Fibroblast of pulmonary artery (primary cell): ENCODE results near the gene SDCCAG8.

Source experiments
- DNase-seq: peaks from one replicate; pipeline ENCODE4 v3.0.0-alpha.2; 2010; ENCODE audit warnings: low read depth
- H3K4me3 ChIP-seq: replicated peaks from 2 replicates; pipeline ENCODE4 v1.5.1; 2011; ENCODE audit warnings: low read depth, mild to moderate bottlenecking, control low read depth, low read length, moderate library complexity
- TF ChIP-seq, protein P1 (sequence below): IDR thresholded peaks from 2 replicates; pipeline ENCODE4 v1.5.1; 2011; ENCODE audit warnings: mild to moderate bottlenecking, control low read depth, low read length, inconsistent platforms; ENCODE audit errors: missing control alignments

Gene SDCCAG8

DNA sequence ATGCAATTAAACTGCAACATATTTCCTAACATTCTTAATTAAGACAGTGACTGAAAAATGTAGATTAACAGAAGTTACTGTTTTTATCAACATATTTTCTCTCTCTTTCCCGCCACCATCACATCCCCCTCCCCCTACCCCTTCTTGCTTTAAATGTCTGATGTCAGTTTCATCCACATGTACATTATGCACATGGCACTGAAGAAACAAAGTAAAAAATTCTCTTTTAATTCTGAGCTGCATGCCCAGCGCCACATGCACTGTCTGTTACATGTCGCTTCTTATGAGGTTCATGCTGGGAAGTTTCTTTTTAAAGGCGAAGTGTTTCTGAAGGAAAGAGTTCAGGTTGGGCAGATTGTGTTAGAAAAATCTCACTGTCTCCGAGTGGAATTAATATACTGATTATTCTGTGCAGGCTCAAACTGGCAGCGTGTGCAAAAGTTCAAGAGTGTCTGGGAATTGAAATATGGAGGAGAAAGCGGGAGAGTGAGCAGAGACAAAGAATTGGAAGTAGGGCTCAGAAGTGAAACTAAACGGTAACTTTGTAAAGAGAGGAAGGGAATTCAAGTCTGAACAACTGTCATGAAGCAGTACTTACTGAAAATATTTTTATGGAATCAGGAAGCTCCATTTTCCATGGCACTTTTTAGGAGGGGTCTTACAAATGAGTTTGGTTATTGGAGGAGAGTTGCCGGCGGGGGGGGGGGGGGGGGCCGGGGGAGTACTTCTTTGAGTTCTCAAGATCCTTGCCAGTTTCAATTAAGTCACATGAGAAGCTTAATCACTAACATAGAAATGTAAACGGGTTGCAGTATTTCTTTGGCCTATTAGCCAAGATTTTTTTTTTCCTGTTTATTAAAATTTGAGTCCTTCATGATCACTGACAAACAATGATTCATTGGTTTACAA lies 217.6 kb downstream of the SDCCAG8 start:
- peak; percentile 55 for DNase-seq
- TF ChIP-seq, protein P1, sequence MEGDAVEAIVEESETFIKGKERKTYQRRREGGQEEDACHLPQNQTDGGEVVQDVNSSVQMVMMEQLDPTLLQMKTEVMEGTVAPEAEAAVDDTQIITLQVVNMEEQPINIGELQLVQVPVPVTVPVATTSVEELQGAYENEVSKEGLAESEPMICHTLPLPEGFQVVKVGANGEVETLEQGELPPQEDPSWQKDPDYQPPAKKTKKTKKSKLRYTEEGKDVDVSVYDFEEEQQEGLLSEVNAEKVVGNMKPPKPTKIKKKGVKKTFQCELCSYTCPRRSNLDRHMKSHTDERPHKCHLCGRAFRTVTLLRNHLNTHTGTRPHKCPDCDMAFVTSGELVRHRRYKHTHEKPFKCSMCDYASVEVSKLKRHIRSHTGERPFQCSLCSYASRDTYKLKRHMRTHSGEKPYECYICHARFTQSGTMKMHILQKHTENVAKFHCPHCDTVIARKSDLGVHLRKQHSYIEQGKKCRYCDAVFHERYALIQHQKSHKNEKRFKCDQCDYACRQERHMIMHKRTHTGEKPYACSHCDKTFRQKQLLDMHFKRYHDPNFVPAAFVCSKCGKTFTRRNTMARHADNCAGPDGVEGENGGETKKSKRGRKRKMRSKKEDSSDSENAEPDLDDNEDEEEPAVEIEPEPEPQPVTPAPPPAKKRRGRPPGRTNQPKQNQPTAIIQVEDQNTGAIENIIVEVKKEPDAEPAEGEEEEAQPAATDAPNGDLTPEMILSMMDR: no peak
- peak overlapping the region; percentile 45 for H3K4me3 ChIP-seq

DNA sequence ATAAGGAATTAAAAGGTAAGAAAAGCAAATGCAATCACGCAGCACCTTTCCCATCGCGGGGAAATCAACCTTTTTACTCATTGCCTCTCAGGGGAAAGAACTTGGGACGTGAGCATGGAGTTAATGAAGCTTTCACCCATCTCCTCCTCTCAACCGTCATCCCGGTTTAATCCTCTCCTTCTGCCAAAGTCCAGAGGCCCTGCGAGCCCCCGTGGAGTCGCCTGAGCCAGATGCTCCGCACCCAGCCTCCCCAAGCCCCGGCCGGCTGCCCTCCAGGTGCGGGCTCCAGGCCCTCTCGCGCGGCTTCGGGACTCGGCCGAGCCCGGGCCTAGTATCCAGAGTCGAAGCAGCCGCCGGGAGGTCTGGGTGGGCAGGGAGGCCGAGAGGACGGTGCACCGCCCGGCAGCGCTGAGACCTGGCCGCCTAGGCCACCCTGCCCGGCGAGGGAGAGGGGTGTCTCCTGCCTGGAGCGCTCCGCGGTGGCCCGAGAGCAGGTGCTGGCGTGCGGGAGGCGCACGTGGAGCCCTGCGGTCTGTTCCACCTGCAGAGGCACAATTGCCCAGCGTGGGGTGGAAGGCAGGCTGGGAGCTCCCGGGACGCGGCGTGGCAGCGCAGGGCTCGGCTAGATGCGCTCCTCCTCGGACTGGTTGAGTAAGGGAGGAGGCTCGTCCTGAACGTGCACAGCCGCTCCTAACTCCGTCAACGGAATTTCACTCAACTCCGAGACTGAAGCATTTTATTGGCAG lies 218.5 kb downstream of the SDCCAG8 start:
- DNase-seq: no peak
- TF ChIP-seq, protein P1: no peak
- H3K4me3 ChIP-seq: no peak overlapping the region

DNA sequence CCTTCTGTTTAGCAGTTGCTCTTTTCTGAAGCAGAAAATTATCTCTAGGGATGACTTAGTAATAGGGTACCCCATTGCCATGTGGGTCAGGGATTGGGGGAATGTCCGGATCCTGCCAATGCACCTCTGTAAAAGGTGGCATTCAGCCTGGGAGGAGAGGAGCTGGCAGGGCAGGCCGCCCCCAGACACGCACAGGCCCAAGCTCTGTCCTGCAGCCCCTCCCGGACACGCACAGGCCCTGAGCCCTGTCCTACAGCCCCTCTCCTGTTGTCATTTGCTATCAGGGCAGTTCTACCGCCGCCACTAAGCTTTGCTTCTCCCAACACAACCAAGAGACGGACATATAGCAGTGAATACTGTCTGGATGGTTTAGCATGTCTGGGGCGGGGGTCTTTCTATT lies 219.1 kb downstream of the SDCCAG8 start:
- TF ChIP-seq, protein P1: no peak
- DNase-seq: no peak
- H3K4me3 ChIP-seq: no peak overlapping the region

DNA sequence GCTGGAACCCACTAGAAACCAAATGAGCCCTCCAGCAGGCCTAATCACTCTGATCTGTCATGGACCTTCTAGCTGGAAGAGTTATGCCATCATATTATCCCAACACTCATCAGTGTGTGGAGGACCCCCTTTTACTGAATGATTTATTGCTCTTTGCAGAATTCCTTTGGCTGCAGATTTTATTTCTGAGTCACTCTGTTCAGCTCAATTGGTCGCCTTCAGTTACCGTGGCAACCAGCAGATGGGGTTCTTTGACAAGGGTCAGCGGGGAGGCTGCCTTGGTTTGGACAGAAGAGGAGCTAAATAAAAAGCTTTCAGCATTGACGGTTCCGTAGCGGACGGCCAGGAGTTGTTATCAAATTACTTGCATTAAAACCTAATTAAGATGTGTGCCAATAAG lies 220.1 kb downstream of the SDCCAG8 start:
- peak; percentile 54 for DNase-seq
- H3K4me3 ChIP-seq: no peak overlapping the region
- TF ChIP-seq, protein P1: peak; percentile 15

DNA sequence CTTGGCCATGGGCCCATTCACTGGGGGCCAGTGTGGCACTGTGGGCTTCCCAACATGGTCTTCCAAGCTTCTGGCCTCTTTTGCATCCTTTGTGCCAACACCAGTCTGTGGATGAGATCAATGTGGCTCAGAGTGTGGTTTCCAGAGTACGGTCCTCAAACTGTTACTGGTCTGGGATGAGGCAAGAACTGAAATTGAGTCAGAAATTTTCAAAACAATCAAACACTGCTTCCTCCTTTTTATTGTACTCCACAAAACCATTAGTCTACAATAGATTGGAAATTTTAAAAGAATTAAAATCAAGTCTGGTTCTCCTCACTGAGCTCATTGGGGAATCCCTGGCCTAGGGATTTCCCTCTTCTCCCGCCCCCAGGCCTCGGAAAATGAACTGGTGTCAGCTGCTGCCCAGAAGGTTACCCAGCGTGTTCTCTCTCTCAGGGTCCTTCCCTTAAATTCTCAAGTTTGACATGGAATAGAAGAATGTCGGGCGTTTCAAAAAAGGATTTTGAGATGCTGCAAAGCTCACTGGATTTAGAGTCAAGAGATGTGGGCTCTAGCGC lies 222.0 kb downstream of the SDCCAG8 start:
- TF ChIP-seq, protein P1: no peak
- no peak for DNase-seq
- no peak overlapping the region for H3K4me3 ChIP-seq

DNA sequence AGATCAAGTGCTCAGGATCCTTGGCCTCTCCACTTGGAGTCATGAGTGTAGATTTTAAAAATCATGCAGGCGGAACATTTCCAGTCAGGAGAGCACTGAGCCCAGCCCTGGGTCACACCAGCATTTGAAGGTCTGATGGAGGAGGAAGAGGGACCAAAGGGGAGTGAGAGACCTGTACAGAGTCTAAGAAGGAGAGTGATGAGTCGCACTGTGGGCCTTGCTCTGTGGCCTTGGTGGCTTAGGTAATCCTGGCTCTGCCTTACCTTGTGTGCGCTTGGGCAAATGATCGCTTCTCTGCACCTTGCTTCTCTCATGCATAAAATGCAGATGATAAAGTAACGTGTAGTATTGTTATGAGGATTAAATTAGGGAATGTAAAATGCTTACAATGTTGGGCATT lies 225.3 kb downstream of the SDCCAG8 start:
- TF ChIP-seq, protein P1: no peak
- H3K4me3 ChIP-seq: no peak overlapping the region
- DNase-seq: no peak
